ENCODE data around the gene ROCK2. TPM values are rescaled to one million over a fixed set of nuclear protein-coding genes. Genes with fewer than 3 reads are reported as not detected.

Gene ROCK2
- total and polyA plus RNA-seq, 7 donors = 12.1 to 84.4 (median 60.8) TPM

- H3K27me3 ChIP-seq (ENCODE audit: insufficient read depth in 3 of 3, low read length in 2 of 3) = no peaks in the 10 kb centered on the region
- H3K4me1 ChIP-seq = peaks cover 36% of the 10 kb centered on the region
- no peak overlapping the region for H3K27ac ChIP-seq
- no peak for TF ChIP-seq CTCF (IDR thresholded peaks at IDR 0.05)
- WGBS, 3 donors = 87 to 90% (median 90%) methylated on average over 5 of the region's 5 CpGs
- H3K36me3 ChIP-seq (ENCODE audit: insufficient read depth in 1 of 2, low read depth in 1 of 2) = no peaks in the 10 kb centered on the region
- no peaks in the 10 kb centered on the region for H3K9me3 ChIP-seq
- ATAC-seq = no peak
- intact Hi-C loops (cut with DNase I) = no loop called here
- H3K4me3 ChIP-seq = no peak overlapping the region
- no peak for DNase-seq
These were observed 21.9 kb upstream of the ROCK2 start for GRCh38 chr2:11366326-11366741.

- TF ChIP-seq CTCF (IDR thresholded peaks at IDR 0.05) = no peak
- H3K4me3 ChIP-seq = no peak overlapping the region
- no peak overlapping the region for H3K27ac ChIP-seq
- 36 to 59% (median 45%) methylated on average over 7 of the region's 7 CpGs for WGBS, 3 donors
- H3K36me3 ChIP-seq (ENCODE audit: insufficient read depth in 1 of 2, low read depth in 1 of 2) = no peaks in the 10 kb centered on the region
- intact Hi-C loops (cut with DNase I) = no loop called here
- H3K27me3 ChIP-seq (ENCODE audit: insufficient read depth in 3 of 3, low read length in 2 of 3) = no peaks in the 10 kb centered on the region
- DNase-seq (no peak), ATAC-seq (no peak)
- H3K4me1 ChIP-seq = peaks cover 26% of the 10 kb centered on the region
- no peaks in the 10 kb centered on the region for H3K9me3 ChIP-seq
These were observed 20.9 kb upstream of the ROCK2 start for GRCh38 chr2:11365096-11365879.

- no peak for DNase-seq
- H3K27ac ChIP-seq = no peak overlapping the region
- ATAC-seq = no peak
- no peak for TF ChIP-seq CTCF (IDR thresholded peaks at IDR 0.05)
- H3K27me3 ChIP-seq (ENCODE audit: insufficient read depth in 3 of 3, low read length in 2 of 3) = no peaks in the 10 kb centered on the region
- H3K9me3 ChIP-seq = no peaks in the 10 kb centered on the region
- H3K36me3 ChIP-seq (ENCODE audit: insufficient read depth in 1 of 2, low read depth in 1 of 2) = no peaks in the 10 kb centered on the region
- WGBS, 3 donors = 97 to 98% (median 97%) methylated on average over 7 of the region's 7 CpGs
- no peak overlapping the region for H3K4me3 ChIP-seq
- intact Hi-C loops (cut with DNase I) = no loop called here
- peaks cover 21% of the 10 kb centered on the region for H3K4me1 ChIP-seq
These were observed 20.1 kb upstream of the ROCK2 start for GRCh38 chr2:11364565-11364887.

- Histone ChIP-seq H3K9me3 (no peaks in the 10 kb centered on the region), H3K4me3 (no peak overlapping the region), H3K4me1 (peaks cover 16% of the 10 kb centered on the region), H3K27ac (no peak overlapping the region), H3K36me3 (ENCODE audit: insufficient read depth in 1 of 2, low read depth in 1 of 2) (no peaks in the 10 kb centered on the region), H3K27me3 (ENCODE audit: insufficient read depth in 3 of 3, low read length in 2 of 3) (no peaks in the 10 kb centered on the region)
- ATAC-seq (no peak), DNase-seq (no peak)
- intact Hi-C loops (cut with DNase I) = no loop called here
- TF ChIP-seq CTCF (IDR thresholded peaks at IDR 0.05) = no peak
- 83 to 88% (median 86%) methylated on average over 10 of the region's 10 CpGs for WGBS, 3 donors
These were observed 19.6 kb upstream of the ROCK2 start for GRCh38 chr2:11363868-11364564.
